OCI-M2 (cell line): ENCODE data around the gene CFAP157.
"Not testable (repeated sequence)": the region's sequence is repeated elsewhere in the genome, so short reads cannot be mapped to it uniquely, and the experiment has no call there.

ENCODE experiments used
- DNase-seq: peaks from one replicate; lab custom pipeline; 2025; ENCODE audit not compliant: unreplicated experiment; lab: John Stamatoyannopoulos, UW

CFAP157 gene

GRCh38 chr9:127734747-127735529 is 28.1 kb downstream of the CFAP157 start, which contains the start of gene TOR2A:
Gene TOR2A (minus strand): TSS chr9:127735294. CDS start chr9:127735270, 24 bp downstream.
- DNase-seq: peak; percentile 67

- DNase-seq: no peak
These were observed 28.9 kb downstream of the CFAP157 start for GRCh38 chr9:127735530-127736185.

- no peak for DNase-seq
These were observed 31.9 kb downstream of the CFAP157 start for GRCh38 chr9:127738666-127739065.

- no peak for DNase-seq
These were observed 33.0 kb downstream of the CFAP157 start for GRCh38 chr9:127739614-127740330.

- no peak for DNase-seq
These were observed 35.1 kb downstream of the CFAP157 start for GRCh38 chr9:127741831-127742434.

- DNase-seq: no peak
These were observed 35.8 kb downstream of the CFAP157 start for GRCh38 chr9:127742435-127743088.

- DNase-seq: no peak
These were observed 37.8 kb downstream of the CFAP157 start for GRCh38 chr9:127744398-127745110.

- no peak for DNase-seq
These were observed 40.3 kb downstream of the CFAP157 start for GRCh38 chr9:127746959-127747569.

- no peak for DNase-seq
These were observed 42.5 kb downstream of the CFAP157 start for GRCh38 chr9:127749090-127749787.

GRCh38 chr9:127751269-127752054 is 44.7 kb downstream of the CFAP157 start:
- no peak for DNase-seq

- DNase-seq: no peak
These were observed 46.4 kb downstream of the CFAP157 start for GRCh38 chr9:127753148-127753547.

GRCh38 chr9:127753622-127754021 is 46.8 kb downstream of the CFAP157 start:
- DNase-seq: no peak

- DNase-seq: no peak
These were observed 47.6 kb downstream of the CFAP157 start for GRCh38 chr9:127754099-127755060.

GRCh38 chr9:127755061-127756060 is 48.6 kb downstream of the CFAP157 start:
- DNase-seq: no peak

GRCh38 chr9:127756233-127756632 is 49.4 kb downstream of the CFAP157 start:
- DNase-seq: no peak

GRCh38 chr9:127756776-127757175 is 50.0 kb downstream of the CFAP157 start:
- not testable (repeated sequence) for DNase-seq
